Mesendoderm (in vitro differentiated cells): ENCODE data around the gene NPW.

Experiments used
- DNase-seq: peaks from one replicate; pipeline ENCODE4 v3.0.0; 2013
- H2AK5ac ChIP-seq: 2 replicates; pipeline ENCODE4 v1.6.1; 2013; ENCODE audit warnings: low read length, inconsistent platforms
- H2BK120ac ChIP-seq: 2 replicates; pipeline ENCODE4 v1.6.1; 2013; ENCODE audit warnings: low read depth, mild to moderate bottlenecking, low read length, moderate library complexity, mixed read lengths
- H2BK15ac ChIP-seq: replicated peaks from 2 replicates; pipeline ENCODE4 v1.6.1; 2013; ENCODE audit warnings: low read depth, mild to moderate bottlenecking, moderate library complexity
- H2BK5ac ChIP-seq: 2 replicates; pipeline ENCODE4 v1.6.1; 2013; ENCODE audit warnings: low read length, inconsistent platforms
- H3K18ac ChIP-seq: 2 replicates; pipeline ENCODE4 v1.6.1; 2013; ENCODE audit warnings: mild to moderate bottlenecking, low read length, mixed read lengths
- H3K23ac ChIP-seq: one replicate; pipeline ENCODE4 v1.6.1; 2013; ENCODE audit warnings: low read length
- H3K27ac ChIP-seq: 2 replicates; pipeline ENCODE4 v1.5.1; 2013; ENCODE audit warnings: low read depth, mild to moderate bottlenecking, inconsistent platforms, low read length, moderate library complexity
- H3K27me3 ChIP-seq: 2 replicates; pipeline ENCODE4 v1.6.1; 2013; ENCODE audit warnings: low read length, control low read depth, mild to moderate bottlenecking, inconsistent platforms; ENCODE audit not compliant: insufficient read depth, poor library complexity
- H3K36me3 ChIP-seq: 2 replicates; pipeline ENCODE4 v1.6.1; 2013; ENCODE audit warnings: low read length, inconsistent platforms; ENCODE audit not compliant: control insufficient read depth, insufficient read depth
- H3K4ac ChIP-seq: one replicate; pipeline ENCODE4 v1.6.1; 2013; ENCODE audit warnings: low read depth, mild to moderate bottlenecking, low read length, moderate library complexity
- H3K4me1 ChIP-seq: 2 replicates; pipeline ENCODE4 v1.6.1; 2013; ENCODE audit warnings: low read depth, low read length, inconsistent platforms; ENCODE audit not compliant: control insufficient read depth
- H3K4me2 ChIP-seq: 2 replicates; pipeline ENCODE4 v1.6.1; 2013; ENCODE audit warnings: low read length
- H3K4me3 ChIP-seq: 2 replicates; pipeline ENCODE4 v1.5.1; 2013; ENCODE audit warnings: mild to moderate bottlenecking, low read length
- H3K56ac ChIP-seq: one replicate; pipeline ENCODE4 v1.6.1; 2013; ENCODE audit warnings: low read length
- H3K79me1 ChIP-seq: 2 replicates; pipeline ENCODE4 v1.6.1; 2013; ENCODE audit warnings: low read length, inconsistent platforms
- H3K79me2 ChIP-seq: 2 replicates; pipeline ENCODE4 v1.6.1; 2013; ENCODE audit warnings: mild to moderate bottlenecking, low read length; ENCODE audit not compliant: control insufficient read depth, insufficient read depth
- H3K9ac ChIP-seq: 2 replicates; pipeline ENCODE4 v1.6.1; 2013; ENCODE audit warnings: low read length, inconsistent platforms
- H4K5ac ChIP-seq: one replicate; pipeline ENCODE4 v1.6.1; 2013; ENCODE audit warnings: low read length
- H4K8ac ChIP-seq: one replicate; pipeline ENCODE4 v1.6.1; 2013; ENCODE audit warnings: low read depth, mild to moderate bottlenecking, control low read depth, low read length, moderate library complexity
- WGBS: extraction: QIAGEN DNeasy Blood & Tissue Kit; methylation state at CpG from one replicate; pipeline ENCODE4 v1.1.7; 2013; ENCODE audit warnings: low lambda C conversion rate, missing lambda C conversion rate; ENCODE audit not compliant: insufficient coverage; ENCODE audit errors: extremely low coverage; 5-methylcytosine and 5-hydroxymethylcytosine counted together

The NPW gene

GRCh38 chr16:1998852-1999801 lies 20.5 kb upstream of the NPW start:
- DNase-seq, result no peak

GRCh38 chr16:1999866-2000514 lies 19.6 kb upstream of the NPW start:
- no peak overlapping the region for H3K27ac ChIP-seq
- no peak overlapping the region for H3K4me3 ChIP-seq
- H3K9ac ChIP-seq, result no peak overlapping the region
- WGBS, result no CpG with 5 or more reads among the region's 28 CpGs
- peaks cover 3% of the 10 kb centered on the region for H3K4me1 ChIP-seq
- H3K27me3 ChIP-seq, result no peaks in the 10 kb centered on the region
- H2BK5ac ChIP-seq, result no peak overlapping the region
- H3K4ac ChIP-seq, result no peak overlapping the region
- no peak overlapping the region for H3K23ac ChIP-seq
- no peak overlapping the region for H3K4me2 ChIP-seq
- no peak overlapping the region for H4K5ac ChIP-seq
- H3K79me2 ChIP-seq, result peaks cover 4% of the 10 kb centered on the region
- peaks cover 6% of the 10 kb centered on the region for H3K79me1 ChIP-seq
- H3K36me3 ChIP-seq, result peaks cover 19% of the 10 kb centered on the region
- H2BK15ac ChIP-seq, result no peak overlapping the region
- DNase-seq, result no peak
- H3K18ac ChIP-seq, result no peak overlapping the region
- H2BK120ac ChIP-seq, result no peak overlapping the region
- H2AK5ac ChIP-seq, result no peak overlapping the region
- H4K8ac ChIP-seq, result no peak overlapping the region
- no peak overlapping the region for H3K56ac ChIP-seq

More at GRCh38 chr16:1998852-1999801, 20.5 kb upstream of the NPW start:
- Histone ChIP-seq H3K4ac (no peak overlapping the region), H3K4me2 (no peak overlapping the region), H3K23ac (no peak overlapping the region), H2BK5ac (no peak overlapping the region), H2AK5ac (no peak overlapping the region), H3K79me2 (peaks cover 4% of the 10 kb centered on the region), H3K56ac (no peak overlapping the region), H2BK120ac (no peak overlapping the region), H4K5ac (no peak overlapping the region), H3K4me3 (no peak overlapping the region), H4K8ac (no peak overlapping the region), H3K9ac (no peak overlapping the region), H3K18ac (no peak overlapping the region), H3K27ac (no peak overlapping the region), H3K4me1 (peaks cover 1% of the 10 kb centered on the region), H3K79me1 (peaks cover 4% of the 10 kb centered on the region), H2BK15ac (no peak overlapping the region), H3K36me3 (peaks cover 19% of the 10 kb centered on the region), H3K27me3 (no peaks in the 10 kb centered on the region)
- WGBS, result no CpG with 5 or more reads among the region's 39 CpGs

- Histone ChIP-seq H4K8ac (no peak overlapping the region), H3K36me3 (peaks cover 19% of the 10 kb centered on the region), H3K56ac (no peak overlapping the region), H3K4ac (no peak overlapping the region), H3K27me3 (no peaks in the 10 kb centered on the region), H3K9ac (no peak overlapping the region), H3K79me2 (peaks cover 10% of the 10 kb centered on the region), H3K4me3 (no peak overlapping the region), H2AK5ac (no peak overlapping the region), H3K23ac (no peak overlapping the region), H2BK5ac (no peak overlapping the region), H3K4me2 (no peak overlapping the region), H3K18ac (no peak overlapping the region), H3K4me1 (peaks cover 3% of the 10 kb centered on the region), H4K5ac (no peak overlapping the region), H2BK120ac (no peak overlapping the region), H2BK15ac (no peak overlapping the region), H3K27ac (no peak overlapping the region), H3K79me1 (peaks cover 15% of the 10 kb centered on the region)
- no CpG with 5 or more reads among the region's 19 CpGs for WGBS
- DNase-seq, result no peak
Measured at GRCh38 chr16:2001035-2001434, 18.6 kb upstream of the NPW start.

GRCh38 chr16:2001456-2002355 lies 17.9 kb upstream of the NPW start:
- DNase-seq, result no peak
- Histone ChIP-seq H3K27me3 (no peaks in the 10 kb centered on the region), H3K36me3 (peaks cover 19% of the 10 kb centered on the region), H3K4ac (no peak overlapping the region), H3K4me2 (no peak overlapping the region), H3K4me1 (peaks cover 3% of the 10 kb centered on the region), H2BK120ac (no peak overlapping the region), H3K9ac (no peak overlapping the region), H2BK5ac (no peak overlapping the region), H3K56ac (no peak overlapping the region), H2BK15ac (no peak overlapping the region), H3K23ac (no peak overlapping the region), H3K79me1 (peaks cover 19% of the 10 kb centered on the region), H3K18ac (no peak overlapping the region), H4K8ac (no peak overlapping the region), H3K79me2 (peaks cover 16% of the 10 kb centered on the region), H3K27ac (no peak overlapping the region), H3K4me3 (no peak overlapping the region), H2AK5ac (no peak overlapping the region), H4K5ac (no peak overlapping the region)
- no CpG with 5 or more reads among the region's 53 CpGs for WGBS

- Histone ChIP-seq H2BK5ac (no peak overlapping the region), H3K79me2 (peaks cover 24% of the 10 kb centered on the region), H3K27ac (no peak overlapping the region), H3K4ac (no peak overlapping the region), H3K4me3 (no peak overlapping the region), H4K5ac (no peak overlapping the region), H3K36me3 (peaks cover 19% of the 10 kb centered on the region), H3K4me2 (no peak overlapping the region), H3K18ac (no peak overlapping the region), H2BK15ac (no peak overlapping the region), H3K23ac (no peak overlapping the region), H3K56ac (no peak overlapping the region), H2AK5ac (no peak overlapping the region), H3K4me1 (peaks cover 3% of the 10 kb centered on the region), H3K27me3 (no peaks in the 10 kb centered on the region), H4K8ac (no peak overlapping the region), H3K79me1 (peaks cover 23% of the 10 kb centered on the region), H2BK120ac (no peak overlapping the region), H3K9ac (no peak overlapping the region)
- no CpG with 5 or more reads among the region's 47 CpGs for WGBS
- DNase-seq, result no peak
Measured at GRCh38 chr16:2002406-2003230, 17.0 kb upstream of the NPW start.
